HAP-1 (cell line): Measurements from ENCODE around the gene N4BP2L1.
A peak's percentile ranks its signal among the peaks of the same experiment; 100 is the strongest.

ENCODE experiments used
- DNase-seq, 2 experiments: peaks; one replicate each; pipeline ENCODE4 v3.0.0-alpha.2; 2016 to 2020; ENCODE audit warnings: low spot score in 2 of 2
- H3K27me3 ChIP-seq: fragments of 250-450 bp; sonication (Bioruptor Pico); 2 replicates; pipeline ENCODE4 v1.5.1; 2020; ENCODE audit warnings: low read depth, mild to moderate bottlenecking, moderate library complexity
- H3K36me3 ChIP-seq: fragments of 250-450 bp; sonication (Bioruptor Pico); replicated peaks from 2 replicates; pipeline ENCODE4 v1.5.1; 2020; ENCODE audit warnings: mild to moderate bottlenecking
- H3K4me1 ChIP-seq: fragments of 250-450 bp; sonication (Bioruptor Pico); 2 replicates; pipeline ENCODE4 v1.5.1; 2020; ENCODE audit warnings: mild to moderate bottlenecking
- H3K4me3 ChIP-seq: fragments of 250-450 bp; sonication (Bioruptor Pico); 2 replicates; pipeline ENCODE4 v1.5.1; 2020; ENCODE audit warnings: mild to moderate bottlenecking, moderate library complexity
- H3K9me3 ChIP-seq: fragments of 250-450 bp; sonication (Bioruptor Pico); 2 replicates; pipeline ENCODE4 v1.5.1; 2020; ENCODE audit warnings: mild to moderate bottlenecking, moderate library complexity
- in situ Hi-C: fragments of 300-500 bp; cut with MboI; formaldehyde crosslinking; loops from 3 replicates; pipeline ENCODE4 v1.14.3; 2020; ENCODE audit warnings: low sequenced_read_pairs, inconsistent platforms, mixed read lengths

The N4BP2L1 gene

GRCh38 chr13:32427852-32428580 lies at the start of gene N4BP2L1:
N4BP2L1 (minus strand) TSS chr13:32428130; CDS start chr13:32428082, 48 bp downstream.
- Histone ChIP-seq H3K4me1 (peaks cover 13% of the 10 kb centered on the region), H3K4me3 (peak within 1 kb of the TSS; percentile 56), H3K27me3 (no peaks in the 10 kb centered on the region), H3K9me3 (no peaks in the 10 kb centered on the region), H3K36me3 (no peaks in the 10 kb centered on the region; the same call in 1 of the 2 replicates)
- in situ Hi-C loops = no loop called here
- peak; percentile 27 to 78 for DNase-seq

GRCh38 chr13:32476892-32477291 lies 49.0 kb upstream of the N4BP2L1 start:
- Histone ChIP-seq H3K27me3 (no peaks in the 10 kb centered on the region), H3K36me3 (no peaks in the 10 kb centered on the region), H3K4me1 (peaks cover 7% of the 10 kb centered on the region; the same call in 1 of the 2 replicates), H3K9me3 (no peaks in the 10 kb centered on the region), H3K4me3 (no peak overlapping the region)
- in situ Hi-C loops = no loop called here
- DNase-seq = no peak

- Histone ChIP-seq H3K4me3 (no peak overlapping the region), H3K4me1 (peaks cover 7% of the 10 kb centered on the region; the same call in 1 of the 2 replicates), H3K36me3 (no peaks in the 10 kb centered on the region), H3K9me3 (no peaks in the 10 kb centered on the region), H3K27me3 (no peaks in the 10 kb centered on the region)
- no peak for DNase-seq
- in situ Hi-C loops = no loop called here
Observed at GRCh38 chr13:32476021-32476731, 48.2 kb upstream of the N4BP2L1 start.

GRCh38 chr13:32474999-32475792 lies 47.3 kb upstream of the N4BP2L1 start:
- in situ Hi-C loops = no loop called here
- Histone ChIP-seq H3K4me3 (no peak overlapping the region), H3K36me3 (no peaks in the 10 kb centered on the region), H3K27me3 (no peaks in the 10 kb centered on the region), H3K9me3 (no peaks in the 10 kb centered on the region), H3K4me1 (peaks cover 7% of the 10 kb centered on the region; the same call in 1 of the 2 replicates)
- peak; percentile 25 to 27 for DNase-seq

- Histone ChIP-seq H3K4me3 (no peak overlapping the region), H3K9me3 (no peaks in the 10 kb centered on the region), H3K4me1 (peaks cover 7% of the 10 kb centered on the region; the same call in 1 of the 2 replicates), H3K27me3 (no peaks in the 10 kb centered on the region), H3K36me3 (no peaks in the 10 kb centered on the region)
- DNase-seq = no peak
- in situ Hi-C loops = no loop called here
Observed at GRCh38 chr13:32473650-32474049, 45.7 kb upstream of the N4BP2L1 start.

GRCh38 chr13:32472194-32472621 lies 44.3 kb upstream of the N4BP2L1 start:
- Histone ChIP-seq H3K4me1 (peaks cover 7% of the 10 kb centered on the region; the same call in 1 of the 2 replicates), H3K4me3 (no peak overlapping the region), H3K27me3 (no peaks in the 10 kb centered on the region), H3K36me3 (no peaks in the 10 kb centered on the region), H3K9me3 (no peaks in the 10 kb centered on the region)
- DNase-seq = no peak
- in situ Hi-C loops = no loop called here

GRCh38 chr13:32471187-32471922 lies 43.4 kb upstream of the N4BP2L1 start:
- Histone ChIP-seq H3K9me3 (no peaks in the 10 kb centered on the region), H3K27me3 (no peaks in the 10 kb centered on the region), H3K36me3 (no peaks in the 10 kb centered on the region), H3K4me1 (peaks cover 7% of the 10 kb centered on the region; the same call in 1 of the 2 replicates), H3K4me3 (no peak overlapping the region)
- in situ Hi-C loops = no loop called here
- DNase-seq = no peak

- H3K4me1 ChIP-seq = no peaks in the 10 kb centered on the region
- in situ Hi-C loops = no loop called here
- no peaks in the 10 kb centered on the region for H3K27me3 ChIP-seq
- H3K36me3 ChIP-seq = no peaks in the 10 kb centered on the region
- no peak overlapping the region for H3K4me3 ChIP-seq
- no peak for DNase-seq
- no peaks in the 10 kb centered on the region for H3K9me3 ChIP-seq
Observed at GRCh38 chr13:32468502-32469142, 40.7 kb upstream of the N4BP2L1 start.

GRCh38 chr13:32456591-32456990 lies 28.7 kb upstream of the N4BP2L1 start:
- H3K27me3 ChIP-seq = no peaks in the 10 kb centered on the region
- in situ Hi-C loops = no loop called here
- no peak overlapping the region for H3K4me3 ChIP-seq
- DNase-seq = no peak
- H3K9me3 ChIP-seq = no peaks in the 10 kb centered on the region; the same call in 1 of the 2 replicates
- no peaks in the 10 kb centered on the region for H3K36me3 ChIP-seq
- H3K4me1 ChIP-seq = no peaks in the 10 kb centered on the region

- H3K36me3 ChIP-seq = no peaks in the 10 kb centered on the region
- in situ Hi-C loops = no loop called here
- H3K9me3 ChIP-seq = no peaks in the 10 kb centered on the region; the same call in 1 of the 2 replicates
- no peak overlapping the region for H3K4me3 ChIP-seq
- H3K27me3 ChIP-seq = no peaks in the 10 kb centered on the region
- DNase-seq = no peak
- no peaks in the 10 kb centered on the region for H3K4me1 ChIP-seq
Observed at GRCh38 chr13:32455594-32455903, 27.6 kb upstream of the N4BP2L1 start.

- Histone ChIP-seq H3K27me3 (no peaks in the 10 kb centered on the region), H3K4me3 (no peak overlapping the region), H3K9me3 (no peaks in the 10 kb centered on the region; the same call in 1 of the 2 replicates), H3K36me3 (no peaks in the 10 kb centered on the region), H3K4me1 (no peaks in the 10 kb centered on the region)
- DNase-seq = no peak
- in situ Hi-C loops = no loop called here
Observed at GRCh38 chr13:32454886-32455593, 27.1 kb upstream of the N4BP2L1 start.

- in situ Hi-C loops = no loop called here
- Histone ChIP-seq H3K4me1 (no peaks in the 10 kb centered on the region), H3K9me3 (no peaks in the 10 kb centered on the region; the same call in 1 of the 2 replicates), H3K36me3 (no peaks in the 10 kb centered on the region), H3K27me3 (no peaks in the 10 kb centered on the region), H3K4me3 (no peak overlapping the region)
- DNase-seq = no peak
Observed at GRCh38 chr13:32453981-32454380, 26.1 kb upstream of the N4BP2L1 start.
